NB4 (cell line): ENCODE data around the gene MSRB3.
A peak's percentile ranks its signal among the peaks of the same experiment; 100 is the strongest.

Experiments used
- DNase-seq: peaks from one replicate; pipeline ENCODE4 v3.0.0; 2010; ENCODE audit warnings: low read depth
- H3K4me3 ChIP-seq: one replicate; pipeline ENCODE4 v1.5.1; 2011; ENCODE audit warnings: mild to moderate bottlenecking, low read depth, low read length, moderate library complexity
- CTCF ChIP-seq: IDR thresholded peaks from one replicate; pipeline ENCODE4 v1.5.1; 2012; ENCODE audit warnings: low read depth, low read length
- MAX ChIP-seq: IDR thresholded peaks from 2 replicates; pipeline ENCODE4 v1.6.1; 2011; ENCODE audit warnings: low read depth, low read length
- MYC ChIP-seq: IDR thresholded peaks from 2 replicates; pipeline ENCODE4 v1.6.1; 2011; ENCODE audit warnings: low read depth, low read length
- POLR2A ChIP-seq: IDR thresholded peaks from 2 replicates; pipeline ENCODE4 v1.6.1; 2011; ENCODE audit warnings: mild to moderate bottlenecking; ENCODE audit not compliant: insufficient read length; ENCODE audit errors: extremely low read depth

Gene MSRB3

GRCh38 chr12:65278576-65279368, at the start of gene MSRB3:
MSRB3 (plus strand) TSS chr12:65278683; CDS start chr12:65308580, 29,897 bp downstream.
- DNase-seq: peak; percentile 80
- TF ChIP-seq MAX: no peak
- peak; percentile 23 for TF ChIP-seq CTCF
- peak within 1 kb of the TSS; percentile 84 for H3K4me3 ChIP-seq

- no peak for TF ChIP-seq MYC
- no peak for TF ChIP-seq MAX
- TF ChIP-seq POLR2A: no peak
- TF ChIP-seq CTCF: no peak
- no peak for DNase-seq
- no peak overlapping the region for H3K4me3 ChIP-seq
These were observed 49.0 kb upstream of the MSRB3 start for GRCh38 chr12:65229441-65229840.

- peak; percentile 38 for DNase-seq
- TF ChIP-seq MYC: no peak
- TF ChIP-seq MAX: no peak
- no peak for TF ChIP-seq POLR2A
- TF ChIP-seq CTCF: no peak
- no peak overlapping the region for H3K4me3 ChIP-seq
These were observed 45.9 kb upstream of the MSRB3 start for GRCh38 chr12:65232476-65233077.

- DNase-seq: no peak
- no peak for TF ChIP-seq CTCF
- no peak for TF ChIP-seq MYC
- no peak for TF ChIP-seq POLR2A
- no peak for TF ChIP-seq MAX
- H3K4me3 ChIP-seq: no peak overlapping the region
These were observed 41.3 kb upstream of the MSRB3 start for GRCh38 chr12:65237153-65237552.

- no peak overlapping the region for H3K4me3 ChIP-seq
- no peak for DNase-seq
- TF ChIP-seq MYC (no peak), POLR2A (no peak), MAX (no peak), CTCF (no peak)
These were observed 39.9 kb upstream of the MSRB3 start for GRCh38 chr12:65238609-65239008.
